Measurements from ENCODE around the gene SETD4.

GRCh38 chr21:35984654-35985361 lies 75.5 kb downstream of the SETD4 start:
- TF ChIP-seq POLR2A (IDR thresholded peaks at IDR 0.05), result no peak
- peak in 2 of 4 donors; percentile 8 to 13 for TF ChIP-seq CTCF (IDR thresholded peaks at IDR 0.05)

Measured in right lobe of liver (tissue), 4 donors.